Ramos (cell line): ENCODE data around the gene TTC39A.

Source experiments
- in situ Hi-C: fragments of 300-500 bp; cut with MboI; formaldehyde crosslinking; loops from one replicate; pipeline ENCODE4 v1.14.3; 2022; ENCODE audit warnings: low sequenced_read_pairs; ENCODE audit not compliant: unreplicated experiment

TTC39A gene

DNA sequence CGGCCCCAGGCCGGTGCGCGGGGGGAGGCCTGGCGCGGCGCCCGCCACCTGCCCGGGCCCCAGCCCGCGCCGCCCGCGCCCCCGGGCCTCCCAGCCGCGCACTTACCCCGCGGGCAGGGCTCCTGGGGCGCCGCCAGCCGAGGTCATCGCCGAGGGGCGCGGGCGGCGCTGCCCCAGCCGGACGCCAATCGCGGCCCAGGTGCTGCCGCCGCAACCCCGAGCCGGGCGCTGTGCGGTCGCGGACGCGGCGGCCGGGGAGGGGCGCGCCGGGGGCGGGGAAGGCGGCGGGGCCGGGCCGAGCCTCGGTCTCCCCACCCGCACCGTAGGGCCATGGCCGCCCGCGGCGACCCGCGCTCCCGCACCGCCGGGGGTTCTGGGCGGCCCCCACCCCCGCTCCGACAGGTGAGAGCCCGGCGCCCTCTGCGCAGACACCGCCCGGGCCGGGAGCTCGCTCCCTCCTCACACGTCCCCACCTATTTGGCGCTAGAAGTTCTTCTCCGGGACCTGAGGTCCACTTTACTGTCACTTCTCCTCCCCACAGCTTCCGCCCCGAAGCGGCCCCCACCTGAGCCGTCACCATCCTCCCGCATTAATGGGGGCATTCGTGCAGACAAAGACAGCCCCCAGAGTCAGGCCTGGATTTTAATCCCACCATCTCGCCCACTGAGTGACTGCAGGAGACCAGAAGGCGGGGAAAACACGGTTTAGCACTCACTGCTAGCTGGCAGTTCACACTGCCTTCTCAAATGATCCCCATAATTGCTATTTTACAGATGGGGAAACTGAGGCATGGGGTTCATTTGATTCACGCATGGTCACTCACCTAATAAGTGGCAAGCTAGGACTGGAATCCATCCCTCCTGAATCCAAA, at the start of gene TTC39A:
Gene TTC39A, minus strand, starts transcription at position 232 of the 871 bp plus-strand sequence. Its CDS starts 85 bp downstream, at position 147.
- in situ Hi-C loops: no loop called here

- in situ Hi-C loops: no loop called here
Measured at GRCh38 chr1:51378871-51379270, 48.5 kb upstream of the TTC39A start.

GRCh38 chr1:51373898-51374297, 43.5 kb upstream of the TTC39A start:
- in situ Hi-C loops: no loop called here

DNA sequence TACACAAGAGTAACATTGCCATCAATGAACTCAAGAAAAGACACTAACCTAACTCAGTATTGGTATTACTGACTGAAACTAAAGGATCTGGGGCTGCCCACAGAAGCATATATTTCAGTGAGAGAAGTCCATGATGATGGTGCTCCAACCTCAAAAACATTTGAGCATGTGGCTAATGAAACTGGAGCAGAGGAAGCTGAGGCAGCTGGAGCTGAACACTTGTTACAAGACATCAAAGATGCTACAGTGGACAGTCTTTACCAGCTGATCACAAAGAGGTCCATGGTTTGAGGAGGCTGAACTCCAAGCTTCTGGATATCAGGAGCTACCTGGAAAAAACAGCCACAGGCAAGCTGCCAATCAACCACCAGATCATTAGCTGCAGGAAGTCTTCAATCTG, 42.2 kb upstream of the TTC39A start:
- in situ Hi-C loops: no loop called here

DNA sequence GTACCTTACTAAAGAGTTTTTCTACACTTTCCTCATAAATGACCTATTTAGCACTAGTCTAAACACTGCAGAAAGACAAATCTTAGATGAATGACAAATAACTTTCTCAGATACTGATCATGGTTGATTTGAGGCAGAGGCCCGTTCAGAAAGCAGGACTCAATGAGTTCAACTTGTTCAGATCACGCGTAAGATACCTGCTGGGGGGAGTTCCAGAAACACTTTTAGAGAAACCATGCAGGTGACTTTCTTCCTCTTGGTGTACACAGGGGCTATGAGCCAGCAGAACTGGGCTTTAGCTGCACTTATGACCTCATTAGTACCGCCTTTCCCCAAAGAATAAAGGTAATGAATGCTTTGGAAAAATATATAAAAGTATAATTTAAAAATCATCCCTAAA, 38.8 kb upstream of the TTC39A start:
- in situ Hi-C loops: no loop called here

GRCh38 chr1:51365774-51366173, 35.4 kb upstream of the TTC39A start:
- in situ Hi-C loops: no loop called here

DNA sequence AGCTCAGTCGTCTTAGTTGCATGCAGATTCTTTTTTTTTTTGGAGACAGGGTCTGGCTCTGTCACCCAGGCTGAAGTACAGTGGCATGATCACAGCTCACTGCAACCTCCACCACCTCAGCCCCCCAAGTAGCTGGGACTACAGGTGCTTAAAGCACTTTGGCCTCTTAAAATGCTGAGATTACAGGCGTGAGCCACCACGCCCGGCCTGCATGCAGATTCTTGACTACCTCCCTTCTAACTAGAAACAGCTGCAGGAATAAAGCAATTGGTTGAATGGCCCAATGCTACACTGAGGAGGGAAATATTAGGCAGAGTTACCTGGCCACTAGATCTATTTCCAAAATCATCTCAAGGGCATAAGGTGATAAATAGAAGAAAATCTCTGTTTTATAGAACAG, 29.5 kb upstream of the TTC39A start:
- in situ Hi-C loops: no loop called here

GRCh38 chr1:51355382-51355781, 25.0 kb upstream of the TTC39A start:
- in situ Hi-C loops: no loop called here

DNA sequence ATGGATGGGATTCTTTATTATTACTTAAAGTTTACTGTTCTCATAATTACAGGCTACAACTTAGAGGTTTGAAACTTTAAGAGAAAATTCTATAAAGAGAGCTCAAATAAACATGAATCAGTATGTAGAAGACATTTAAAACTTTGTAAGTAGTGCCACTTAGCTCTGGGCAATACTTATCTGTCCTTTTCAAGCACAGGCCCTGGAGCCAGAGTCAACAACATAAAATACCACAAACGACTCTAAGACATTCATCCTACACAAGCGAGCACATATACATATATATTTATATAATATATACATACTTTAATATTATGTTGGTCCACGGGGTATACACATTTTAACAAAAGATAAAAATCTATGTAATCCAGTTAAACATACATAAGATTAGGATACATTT, 24.1 kb upstream of the TTC39A start:
- in situ Hi-C loops: no loop called here

DNA sequence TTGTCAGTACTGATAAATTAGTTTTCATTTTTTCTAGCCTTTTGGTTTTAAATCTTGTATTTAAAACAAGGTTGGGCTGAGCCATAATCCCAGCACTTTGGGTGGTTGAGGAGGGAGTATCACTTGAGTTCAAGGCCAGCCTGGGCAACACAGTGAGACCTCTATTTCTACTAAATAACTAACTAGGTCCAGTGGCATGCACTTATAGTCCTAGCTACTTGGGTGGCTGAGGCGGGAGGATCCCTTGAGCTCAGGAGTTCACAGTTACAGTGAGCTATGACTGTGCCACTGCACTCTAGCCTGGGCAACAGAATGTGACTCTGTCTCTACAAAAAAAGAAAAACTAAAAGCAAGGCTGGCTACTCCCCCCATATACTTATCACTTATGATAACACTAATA, 21.5 kb upstream of the TTC39A start:
- in situ Hi-C loops: no loop called here

- in situ Hi-C loops: no loop called here
Measured at GRCh38 chr1:51349862-51350261, 19.5 kb upstream of the TTC39A start.

- in situ Hi-C loops: no loop called here
Measured at GRCh38 chr1:51348147-51348527, 17.8 kb upstream of the TTC39A start.

DNA sequence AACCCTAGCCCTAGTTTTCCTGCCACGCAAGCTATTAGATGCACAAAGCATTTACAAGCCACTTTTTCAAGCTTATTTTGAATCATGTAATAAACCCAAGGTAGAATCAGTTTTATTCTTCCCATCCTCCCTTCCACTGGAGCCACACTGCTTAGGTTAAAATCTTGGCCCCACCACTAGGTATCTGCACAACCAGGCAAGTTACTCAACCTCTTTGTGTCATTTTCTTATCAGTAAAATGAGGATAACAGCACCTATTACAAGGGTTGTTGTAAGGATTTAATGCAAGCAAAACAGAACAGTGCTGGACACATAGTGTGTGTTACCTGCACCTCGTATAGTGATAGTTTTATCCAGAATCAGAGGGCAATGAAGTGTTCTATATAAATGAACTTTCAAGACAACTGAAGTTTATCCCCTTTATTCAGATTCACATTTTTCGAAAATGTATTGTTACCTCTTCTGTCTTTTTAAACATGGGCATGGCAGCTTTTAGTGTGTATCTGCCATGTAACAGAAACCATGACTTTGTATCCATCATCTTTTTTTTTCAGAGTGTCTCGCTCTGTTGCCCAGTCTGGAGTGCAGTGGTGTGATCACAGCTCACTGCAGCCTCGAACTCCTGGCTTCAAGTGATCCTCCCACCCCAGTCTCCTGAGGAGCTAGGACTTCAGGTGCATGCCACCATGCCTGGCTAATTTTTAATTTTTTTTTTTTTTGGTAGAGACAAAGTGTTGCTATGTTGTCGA, 17.2 kb upstream of the TTC39A start:
- in situ Hi-C loops: no loop called here

GRCh38 chr1:51346086-51346942, 16.0 kb upstream of the TTC39A start:
- in situ Hi-C loops: no loop called here

DNA sequence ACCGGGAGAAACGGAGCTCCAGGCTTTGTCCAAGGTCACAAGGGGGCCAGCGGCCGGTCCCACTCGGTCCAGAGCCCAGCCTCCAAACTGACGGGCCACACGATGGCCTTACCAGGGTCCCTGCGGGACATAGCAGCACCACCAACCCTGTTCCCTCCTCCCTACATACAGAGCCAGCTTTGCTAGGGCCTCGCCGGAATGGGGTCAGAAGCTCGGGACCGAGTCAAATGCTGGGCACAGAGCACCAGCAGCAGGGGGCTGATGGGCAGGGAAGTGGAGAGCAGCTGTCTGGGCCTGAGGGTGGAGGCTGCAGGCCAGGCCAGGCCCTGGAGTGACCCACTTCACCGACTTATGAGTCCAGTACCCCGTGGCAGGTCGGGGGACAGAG, 14.9 kb upstream of the TTC39A start:
- in situ Hi-C loops: no loop called here

- in situ Hi-C loops: no loop called here
Measured at GRCh38 chr1:51344602-51345299, 14.4 kb upstream of the TTC39A start.

- in situ Hi-C loops: no loop called here
Measured at GRCh38 chr1:51344276-51344601, 13.9 kb upstream of the TTC39A start.

DNA sequence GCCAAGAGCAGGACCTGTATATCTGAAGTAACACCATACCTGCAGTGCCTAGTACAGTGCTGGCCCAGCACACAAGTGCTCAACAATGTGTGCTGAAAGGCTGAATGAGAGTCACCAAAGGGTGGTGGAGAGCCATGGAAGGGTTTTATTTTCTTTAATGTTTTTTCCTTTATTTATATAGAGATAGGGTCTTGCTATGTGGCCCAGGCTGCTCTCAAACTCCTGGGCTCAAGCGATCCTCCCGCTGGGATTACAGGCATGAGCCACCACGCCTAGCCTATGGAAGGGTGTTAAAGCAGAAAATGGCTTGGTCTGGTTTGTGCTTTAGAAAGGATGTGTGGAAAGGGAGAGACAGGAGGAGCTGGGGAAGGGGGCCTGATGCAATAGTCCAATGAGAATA, 13.3 kb upstream of the TTC39A start:
- in situ Hi-C loops: no loop called here

GRCh38 chr1:51342591-51343206, 12.3 kb upstream of the TTC39A start:
- in situ Hi-C loops: no loop called here
